Kidney glomerular epithelial cell (primary cell): ENCODE measurements around the gene SMARCA4.

Experiments used
- DNase-seq: peaks from one replicate; lab custom pipeline; 2025; lab: John Stamatoyannopoulos, UW

The SMARCA4 gene

DNA sequence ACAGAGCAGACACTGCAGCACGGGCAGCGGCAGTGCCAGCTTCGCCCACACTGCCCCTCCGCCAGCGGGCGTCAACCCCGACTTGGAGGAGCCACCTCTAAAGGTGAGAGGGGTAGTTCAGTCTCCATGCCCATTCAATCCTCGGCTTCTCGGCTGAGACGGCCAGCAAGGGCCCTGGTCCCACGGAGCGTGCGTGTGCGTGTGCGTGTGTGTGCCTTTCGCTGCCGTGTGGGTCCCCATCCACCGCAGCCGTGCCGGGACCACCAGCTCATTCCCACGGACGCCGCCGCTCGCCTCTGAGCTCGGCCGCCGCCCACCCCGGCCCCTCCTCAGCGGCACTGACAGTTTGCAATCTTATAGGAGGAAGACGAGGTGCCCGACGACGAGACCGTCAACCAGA is 72.9 kb downstream of the SMARCA4 start:
- DNase-seq = no peak

- DNase-seq = no peak
Observed at GRCh38 chr19:11034449-11035213, 73.8 kb downstream of the SMARCA4 start.

DNA sequence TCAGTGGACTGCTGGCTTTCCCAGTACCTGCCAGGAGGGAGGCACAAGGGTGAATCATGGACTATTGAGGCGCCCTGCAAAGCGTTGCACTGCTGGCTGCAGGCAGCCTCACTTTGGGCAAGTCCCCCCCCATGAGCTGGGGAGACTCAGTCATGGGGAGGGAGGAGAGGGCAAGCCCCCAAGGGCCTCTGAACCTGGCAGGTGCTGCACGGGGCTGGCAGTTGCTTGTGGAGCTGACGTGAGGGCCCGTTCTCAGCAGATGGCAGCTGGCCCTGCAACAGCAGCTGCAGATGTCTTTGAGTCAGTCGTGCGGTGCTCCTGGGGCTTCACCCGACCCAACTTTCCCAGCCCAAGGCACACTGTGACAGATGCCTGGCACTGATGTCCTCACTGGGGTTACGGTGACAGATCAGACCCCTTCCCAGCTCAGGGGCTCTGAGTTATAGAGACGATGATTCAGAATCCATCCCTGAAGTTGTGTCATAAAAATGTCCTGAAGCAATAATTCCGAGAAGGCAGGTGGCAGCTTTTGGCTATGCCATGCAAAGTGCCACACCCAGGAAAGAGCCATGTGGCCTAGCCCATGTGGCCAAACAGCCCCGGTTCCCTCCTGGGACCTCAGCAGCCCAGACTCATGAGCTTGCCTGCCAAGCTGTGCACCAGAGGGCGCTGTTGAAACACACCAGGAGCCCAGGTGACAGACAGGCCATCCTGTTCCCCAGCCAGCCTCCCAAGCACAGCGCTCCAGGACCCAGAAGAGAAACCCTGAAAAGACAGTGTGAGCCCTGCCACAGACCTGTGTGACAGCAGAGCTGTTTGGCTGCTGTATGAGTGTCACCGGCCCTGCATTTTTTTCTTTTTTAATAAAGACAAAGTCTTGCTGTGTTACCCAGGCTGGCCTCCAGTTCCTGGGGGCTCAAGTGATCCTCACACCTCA is 74.9 kb downstream of the SMARCA4 start:
- DNase-seq = peak; percentile 25

GRCh38 chr19:11038511-11038910 is 77.7 kb downstream of the SMARCA4 start:
- no peak for DNase-seq

DNA sequence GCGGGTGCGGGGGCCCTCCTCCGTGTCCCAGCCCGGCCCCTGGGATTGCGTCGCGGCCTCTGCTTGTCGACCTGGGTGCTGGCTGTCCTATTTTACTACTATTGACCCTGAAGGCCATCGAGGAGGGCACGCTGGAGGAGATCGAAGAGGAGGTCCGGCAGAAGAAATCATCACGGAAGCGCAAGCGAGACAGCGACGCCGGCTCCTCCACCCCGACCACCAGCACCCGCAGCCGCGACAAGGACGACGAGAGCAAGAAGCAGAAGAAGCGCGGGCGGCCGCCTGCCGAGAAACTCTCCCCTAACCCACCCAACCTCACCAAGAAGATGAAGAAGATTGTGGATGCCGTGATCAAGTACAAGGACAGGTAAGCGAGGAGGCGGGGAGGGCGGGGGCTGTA is 80.4 kb downstream of the SMARCA4 start:
- no peak for DNase-seq

- no peak for DNase-seq
Observed at GRCh38 chr19:11041966-11042627, 81.3 kb downstream of the SMARCA4 start.

DNA sequence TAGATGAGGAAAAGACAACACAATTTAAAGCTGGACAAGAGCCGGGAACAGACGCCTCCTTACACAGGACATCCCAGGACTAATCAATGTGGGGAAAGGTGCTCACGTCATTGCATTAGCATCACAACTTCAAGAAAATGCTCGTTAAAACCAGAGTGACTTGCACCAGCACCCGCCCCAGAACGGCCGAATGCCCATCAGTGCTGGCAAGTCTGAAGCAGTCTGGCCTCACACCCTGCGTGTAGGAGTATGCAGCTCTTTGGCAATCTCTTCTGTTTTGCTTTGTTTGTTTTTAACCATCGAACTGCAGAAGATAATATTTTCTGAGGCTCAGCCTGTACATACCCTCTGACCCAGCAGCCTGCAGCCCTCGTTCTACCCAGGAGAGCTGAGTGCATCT is 83.6 kb downstream of the SMARCA4 start:
- DNase-seq = peak; percentile 10

DNA sequence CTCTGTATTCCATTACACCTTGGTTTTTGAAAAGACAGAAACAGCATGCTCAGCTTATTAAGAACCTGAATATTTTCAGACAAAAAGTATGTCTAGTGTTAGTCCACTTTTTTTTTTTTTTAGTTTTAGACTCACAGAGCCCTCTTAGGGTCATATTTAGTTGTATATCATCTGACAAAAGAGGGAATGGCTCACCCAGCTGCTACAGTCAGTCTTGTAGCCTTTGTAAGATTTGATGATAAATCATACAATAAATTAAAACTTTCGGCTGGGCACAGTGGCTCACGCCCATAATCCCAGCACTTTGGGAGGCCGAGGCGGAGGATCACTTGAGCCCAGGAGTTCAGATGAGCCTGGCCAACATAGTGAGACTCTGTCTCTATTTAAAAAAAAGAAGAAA is 84.7 kb downstream of the SMARCA4 start:
- DNase-seq = no peak

- DNase-seq = no peak
Observed at GRCh38 chr19:11046605-11047354, 86.0 kb downstream of the SMARCA4 start.

DNA sequence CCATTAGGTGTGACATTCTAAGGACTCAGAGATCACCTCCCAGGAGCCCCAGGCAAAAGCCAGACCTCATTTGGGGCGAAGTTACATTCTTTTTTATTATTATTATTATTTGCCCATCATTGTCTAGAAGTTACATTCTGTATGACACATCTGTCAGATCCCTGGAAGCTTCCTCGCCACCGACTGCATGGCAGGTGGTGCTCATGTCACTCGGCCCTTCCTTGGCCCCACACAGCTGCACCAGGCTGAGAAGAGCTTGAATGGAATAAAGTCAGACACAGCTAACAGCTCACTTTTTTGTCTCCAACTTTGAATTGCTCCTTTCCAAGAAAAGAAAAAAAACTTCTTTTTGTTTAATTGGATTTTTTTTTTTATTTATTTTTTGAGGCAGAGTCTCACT is 87.0 kb downstream of the SMARCA4 start:
- DNase-seq = no peak

DNA sequence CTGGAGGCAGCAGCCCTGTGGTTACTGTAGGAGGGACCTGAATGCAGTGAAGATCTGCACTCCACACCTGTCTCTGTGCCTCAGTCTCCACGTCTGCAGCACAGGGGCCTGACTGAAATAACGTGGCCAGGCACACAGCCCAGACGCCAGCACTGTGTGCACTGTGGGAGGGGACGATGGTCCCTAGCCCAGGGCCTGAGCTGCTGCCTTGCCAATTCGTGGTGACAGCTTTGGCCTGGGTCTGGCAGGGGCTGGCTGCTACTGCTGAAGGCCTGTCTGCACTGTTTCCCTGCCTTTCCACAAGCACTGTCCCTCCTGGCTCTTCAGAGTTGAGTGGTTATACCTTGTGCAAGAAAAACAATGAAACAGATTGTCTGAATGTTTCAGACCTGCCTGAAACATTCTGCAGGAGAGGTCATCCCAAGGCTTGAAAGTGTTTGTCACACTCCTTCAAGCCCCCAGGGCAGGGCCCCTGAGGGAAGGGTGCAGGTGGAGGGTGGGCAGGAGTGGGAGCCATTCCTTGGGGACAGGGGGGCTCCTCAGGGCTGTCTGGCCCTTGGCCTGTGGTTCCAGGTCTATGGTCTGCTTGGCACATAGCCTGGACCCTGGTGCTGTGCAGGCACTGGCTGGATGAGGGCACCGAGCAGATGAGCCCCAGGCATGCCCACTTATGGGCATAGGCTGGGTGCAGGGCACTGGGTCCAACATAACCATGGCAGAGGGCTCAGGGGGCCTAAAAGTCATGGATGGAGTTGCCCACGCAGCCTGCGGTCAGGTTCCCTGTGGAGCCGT is 89.7 kb downstream of the SMARCA4 start:
- no peak for DNase-seq

GRCh38 chr19:11053817-11054195 is 93.0 kb downstream of the SMARCA4 start:
- DNase-seq = no peak

- DNase-seq = no peak
Observed at GRCh38 chr19:11054200-11054599, 93.4 kb downstream of the SMARCA4 start.

GRCh38 chr19:11054628-11055027 is 93.8 kb downstream of the SMARCA4 start:
- DNase-seq = no peak

GRCh38 chr19:11058246-11059030 is 97.6 kb downstream of the SMARCA4 start:
- DNase-seq = no peak

DNA sequence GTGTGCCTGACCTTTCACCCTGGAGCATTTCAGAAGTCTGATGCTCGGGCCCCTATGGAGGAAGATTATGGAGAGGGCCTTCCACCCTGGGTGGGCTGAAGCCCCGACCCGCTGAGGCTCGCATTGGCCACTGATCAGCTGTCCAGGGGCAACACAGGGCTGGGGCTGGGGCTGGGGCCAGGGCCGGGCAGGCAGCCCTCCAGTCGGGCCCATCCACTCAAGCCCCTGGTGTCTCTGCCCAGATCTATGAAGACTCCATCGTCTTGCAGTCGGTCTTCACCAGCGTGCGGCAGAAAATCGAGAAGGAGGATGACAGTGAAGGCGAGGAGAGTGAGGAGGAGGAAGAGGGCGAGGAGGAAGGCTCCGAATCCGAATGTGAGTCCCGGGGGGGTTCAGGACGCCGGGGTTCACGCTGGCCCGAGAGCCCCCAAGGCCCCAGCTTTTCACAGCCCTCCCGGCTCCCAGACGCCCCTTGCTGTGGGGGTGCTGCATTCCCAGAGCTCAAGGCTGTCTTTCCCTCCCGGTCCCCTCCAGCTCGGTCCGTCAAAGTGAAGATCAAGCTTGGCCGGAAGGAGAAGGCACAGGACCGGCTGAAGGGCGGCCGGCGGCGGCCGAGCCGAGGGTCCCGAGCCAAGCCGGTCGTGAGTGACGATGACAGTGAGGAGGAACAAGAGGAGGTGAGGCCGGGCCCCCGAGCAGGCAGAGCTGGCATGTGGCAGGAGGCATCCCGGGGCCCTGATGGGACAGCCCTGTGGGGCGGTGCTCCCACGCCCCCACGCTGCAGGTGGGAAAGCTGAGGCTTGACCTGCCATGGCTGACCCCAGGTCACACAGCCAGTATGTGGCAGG is 98.9 kb downstream of the SMARCA4 start:
- no peak for DNase-seq

- no peak for DNase-seq
Observed at GRCh38 chr19:11061952-11062351, 101.1 kb downstream of the SMARCA4 start.

- no peak for DNase-seq
Observed at GRCh38 chr19:11063434-11063833, 102.6 kb downstream of the SMARCA4 start.

DNA sequence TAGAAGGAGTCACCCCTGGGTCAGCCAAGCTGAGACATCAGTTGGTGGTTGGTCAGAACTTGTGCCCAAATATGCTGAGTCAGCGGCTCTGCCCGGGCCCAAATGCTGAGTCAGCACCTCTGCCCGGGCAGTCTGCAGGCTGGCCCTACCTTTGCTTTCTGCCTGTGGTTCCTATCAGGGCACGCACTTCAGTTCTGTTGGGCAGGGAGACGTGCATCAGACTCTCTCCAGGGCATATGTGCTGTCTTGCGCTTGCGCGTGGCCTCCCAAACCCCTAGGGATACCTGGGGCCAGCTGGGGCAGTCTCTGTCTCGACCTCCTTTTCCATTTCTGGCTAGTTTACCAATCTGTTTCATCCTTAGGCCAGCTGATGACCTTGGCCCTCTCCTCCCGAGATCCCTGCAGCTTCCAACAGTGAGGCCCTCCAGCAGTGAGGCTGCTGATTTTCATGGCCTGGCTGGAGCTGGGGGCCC is 104.0 kb downstream of the SMARCA4 start:
- DNase-seq = no peak
